Measurements from ENCODE around the gene LRMDA. TPM values are rescaled to one million over a fixed set of nuclear protein-coding genes. Genes with fewer than 3 reads are reported as not detected.
"Not testable (repeated sequence)": the region's sequence is repeated elsewhere in the genome, so short reads cannot be mapped to it uniquely, and the experiment has no call there.

LRMDA gene
- total RNA-seq, 4 donors from 2014 or later, result 0.88 to 14.1 (median 5.1) TPM; not detected in 1

DNA sequence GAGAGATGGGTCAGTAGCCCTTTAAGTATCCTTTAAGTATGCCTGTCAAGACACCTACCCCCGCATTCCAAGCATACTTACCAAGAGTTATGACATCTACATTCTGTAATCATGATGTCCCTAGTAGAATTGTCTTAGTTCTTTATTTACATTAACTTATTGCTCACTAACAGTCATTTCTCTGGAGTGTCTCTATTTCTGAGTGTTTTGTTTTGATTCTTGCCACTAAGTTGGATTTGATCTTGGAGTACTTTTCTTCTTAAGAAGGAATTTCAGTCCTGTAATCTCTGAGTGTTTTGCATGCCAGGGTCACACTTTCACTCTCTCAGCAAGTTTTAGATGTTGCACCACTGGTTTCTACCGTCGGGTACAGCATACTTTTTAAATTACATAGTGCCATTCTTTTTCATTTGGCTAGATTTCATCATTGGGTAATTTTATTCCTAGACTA, 1152.3 kb downstream of the LRMDA start:
- H3K27me3 ChIP-seq, result no peaks in the 10 kb centered on the region
- TF ChIP-seq POLR2A (IDR thresholded peaks at IDR 0.05), result no peak
- TF ChIP-seq, protein P1, sequence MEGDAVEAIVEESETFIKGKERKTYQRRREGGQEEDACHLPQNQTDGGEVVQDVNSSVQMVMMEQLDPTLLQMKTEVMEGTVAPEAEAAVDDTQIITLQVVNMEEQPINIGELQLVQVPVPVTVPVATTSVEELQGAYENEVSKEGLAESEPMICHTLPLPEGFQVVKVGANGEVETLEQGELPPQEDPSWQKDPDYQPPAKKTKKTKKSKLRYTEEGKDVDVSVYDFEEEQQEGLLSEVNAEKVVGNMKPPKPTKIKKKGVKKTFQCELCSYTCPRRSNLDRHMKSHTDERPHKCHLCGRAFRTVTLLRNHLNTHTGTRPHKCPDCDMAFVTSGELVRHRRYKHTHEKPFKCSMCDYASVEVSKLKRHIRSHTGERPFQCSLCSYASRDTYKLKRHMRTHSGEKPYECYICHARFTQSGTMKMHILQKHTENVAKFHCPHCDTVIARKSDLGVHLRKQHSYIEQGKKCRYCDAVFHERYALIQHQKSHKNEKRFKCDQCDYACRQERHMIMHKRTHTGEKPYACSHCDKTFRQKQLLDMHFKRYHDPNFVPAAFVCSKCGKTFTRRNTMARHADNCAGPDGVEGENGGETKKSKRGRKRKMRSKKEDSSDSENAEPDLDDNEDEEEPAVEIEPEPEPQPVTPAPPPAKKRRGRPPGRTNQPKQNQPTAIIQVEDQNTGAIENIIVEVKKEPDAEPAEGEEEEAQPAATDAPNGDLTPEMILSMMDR (IDR thresholded peaks at IDR 0.05), result no peak
- no peak overlapping the region for H3K4me3 ChIP-seq
- WGBS, 2 donors, result 21 to 30% methylated on average over 3 of the region's 3 CpGs
- no peaks in the 10 kb centered on the region for H3K9me3 ChIP-seq
- peaks cover 0 to 3% (median 0%) of the 10 kb centered on the region in 3 donors for H3K4me1 ChIP-seq
- intact Hi-C loops (cut with DNase I), result no loop called here
- H3K36me3 ChIP-seq, result no peaks in the 10 kb centered on the region
- no peak for DNase-seq
- peak overlapping the region in 1 of 4 donors; percentile 15 for H3K27ac ChIP-seq

DNA sequence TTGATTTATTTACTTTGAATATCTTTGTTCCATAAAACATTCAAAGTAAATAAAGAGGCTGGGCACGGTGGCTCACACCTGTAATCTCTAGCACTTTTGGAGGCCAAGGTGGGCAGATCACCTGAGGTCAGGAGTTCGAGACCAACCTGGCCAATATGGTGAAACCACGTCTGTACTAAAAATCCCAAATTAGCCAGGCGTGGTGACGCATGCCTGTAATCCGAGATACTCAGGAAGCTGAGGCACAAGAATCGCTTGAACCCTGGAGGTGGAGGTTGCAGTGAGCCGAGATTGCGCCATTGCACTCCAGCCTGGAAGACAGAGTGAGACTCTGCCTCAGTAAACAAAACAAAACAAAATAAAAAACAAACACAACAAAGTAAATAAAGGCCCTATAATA, 1153.0 kb downstream of the LRMDA start:
- 79 to 91% methylated on average over 6 to 9 of the region's 9 CpGs for WGBS, 2 donors
- H3K4me3 ChIP-seq; H3K27me3 ChIP-seq; H3K9me3 ChIP-seq; H3K36me3 ChIP-seq; intact Hi-C loops (cut with DNase I); DNase-seq; H3K4me1 ChIP-seq: not testable (repeated sequence)
- H3K27ac ChIP-seq, result peak overlapping the region in 1 of 4 donors; percentile 15

Small RNAs within 50 kb of the gene (small RNA-seq; reads per million reads assigned to genes)
- gene MIR606 (0 reads per million in 4 donors), gene RN7SL518P (0 to 0.18 (median 0) reads per million in 4 donors), gene RNU6-673P (0 reads per million in 4 donors)

Other genes starting within 250 kb of the LRMDA start
- 100 to 1,000 TPM; 219 to 319 (median 285) TPM for gene VDAC2, start 220.8 kb upstream of the LRMDA start, total RNA-seq
- gene COMTD1, start 195.7 kb upstream of the LRMDA start, total RNA-seq, result 100 to 1,000 TPM in 3 of 4 donors, 10 to 100 TPM in 1; 87.8 to 139 (median 111) TPM
- gene ZNF503, start 29.9 kb upstream of the LRMDA start, total RNA-seq, result 10 to 100 TPM in 3 of 4 donors, 1 to 10 TPM in 1; 9.7 to 17.5 (median 14.8) TPM